ELF-1 (cell line): Measurements from ENCODE around the gene IL27RA.

Experiments used
- DNase-seq: peaks from one replicate; pipeline ENCODE4 v3.0.0-alpha.2; 2016; ENCODE audit warnings: low read depth, low spot score

Gene IL27RA

DNA sequence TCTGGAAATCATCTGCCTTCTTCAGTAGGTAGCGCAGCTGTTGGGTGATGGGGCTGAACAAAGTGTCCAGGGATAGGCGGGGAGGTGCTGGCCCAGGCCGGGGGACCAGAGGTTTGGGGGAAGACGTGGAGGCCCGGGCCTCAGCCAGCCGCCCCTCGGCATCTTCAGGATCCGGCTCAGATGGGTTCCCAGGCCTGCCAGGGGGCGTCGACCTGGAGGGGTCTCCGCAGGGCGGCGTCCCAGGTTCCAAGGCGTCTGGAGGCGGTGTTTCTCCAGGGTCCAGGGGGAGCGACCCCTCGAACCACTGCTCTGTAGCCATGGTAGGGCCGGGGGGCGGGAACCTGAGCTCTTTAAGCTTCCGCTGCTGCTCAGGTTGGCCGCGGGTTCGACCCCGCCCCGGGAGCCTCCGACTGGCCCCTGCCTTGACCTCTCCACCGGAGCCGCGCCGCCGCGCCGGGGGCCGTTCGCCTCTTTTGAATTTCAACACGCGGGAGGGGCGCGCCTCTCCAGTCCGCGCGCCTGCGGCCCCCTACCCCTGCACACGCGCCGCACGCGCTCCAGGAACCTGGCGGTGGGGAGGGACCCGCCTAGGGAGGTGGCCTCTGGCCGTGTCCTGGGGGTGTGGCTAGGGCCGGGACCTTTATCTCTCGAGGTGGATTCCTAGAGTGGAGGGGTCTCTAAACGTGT lies 53.9 kb downstream of the IL27RA start, which contains the start of gene C19orf67:
Gene C19orf67 (minus strand): TSS at position 475 of the 687 bp plus-strand sequence. CDS start 156 bp downstream, at position 319.
- peak; percentile 40 for DNase-seq

DNA sequence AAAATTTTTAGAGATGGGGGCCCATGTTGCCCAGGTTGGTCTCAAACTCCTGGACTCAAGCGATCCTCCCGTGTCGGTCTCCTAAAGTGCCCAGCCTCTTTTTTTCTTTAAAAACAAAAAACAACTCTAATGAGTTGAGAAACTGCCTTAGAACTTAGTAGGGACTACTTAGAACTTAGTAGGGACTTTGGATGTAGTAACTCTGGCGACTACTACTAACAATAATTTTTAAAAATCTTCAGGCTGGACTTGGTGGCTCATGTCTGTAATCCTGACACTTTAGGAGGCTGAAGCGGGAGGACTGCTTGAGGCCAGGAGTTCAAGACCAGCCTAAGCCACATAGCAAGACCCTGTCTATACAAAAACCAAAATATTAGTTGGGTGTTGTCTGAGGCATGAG lies 54.5 kb downstream of the IL27RA start:
- DNase-seq, result no peak

GRCh38 chr19:14088634-14089411 lies 57.3 kb downstream of the IL27RA start:
- DNase-seq, result no peak

GRCh38 chr19:14089412-14089661 lies 57.8 kb downstream of the IL27RA start:
- DNase-seq, result no peak

- peak; percentile 40 for DNase-seq
These were observed 58.3 kb downstream of the IL27RA start for GRCh38 chr19:14089662-14090508.

DNA sequence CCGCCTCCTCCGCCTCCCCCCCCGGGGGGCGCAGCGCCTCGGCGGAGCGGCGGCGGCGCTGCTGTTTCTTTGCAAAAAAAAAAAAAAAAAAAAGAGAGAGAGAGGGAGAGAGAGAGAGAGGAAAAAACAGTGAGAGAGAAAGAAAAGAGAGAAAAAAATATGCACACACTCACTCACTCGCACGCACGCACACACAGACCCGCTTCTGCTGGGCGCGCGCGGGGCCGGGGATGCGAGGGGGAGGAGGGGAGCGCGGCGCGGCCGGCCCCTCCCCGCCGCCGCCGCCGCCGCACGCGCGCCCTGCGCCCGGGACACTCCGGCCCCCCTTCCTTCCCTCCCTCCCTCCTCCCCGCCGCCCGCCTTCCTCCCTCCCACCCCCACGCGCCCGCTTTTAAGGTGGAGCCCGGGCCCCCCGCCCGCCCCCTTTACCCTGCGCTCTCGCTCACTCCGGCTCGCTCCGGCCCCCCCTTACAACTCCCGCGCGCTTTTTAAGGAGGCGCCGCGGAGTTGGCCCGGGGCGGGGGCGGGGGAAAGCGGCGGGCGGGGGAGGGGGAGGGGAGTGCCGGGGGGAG lies 59.0 kb downstream of the IL27RA start, which contains the start of gene SAMD1:
Gene SAMD1 (minus strand): TSS at position 243 of the 572 bp plus-strand sequence.
- no peak for DNase-seq

GRCh38 chr19:14091081-14091812 lies 59.7 kb downstream of the IL27RA start:
- DNase-seq, result peak; percentile 64

DNA sequence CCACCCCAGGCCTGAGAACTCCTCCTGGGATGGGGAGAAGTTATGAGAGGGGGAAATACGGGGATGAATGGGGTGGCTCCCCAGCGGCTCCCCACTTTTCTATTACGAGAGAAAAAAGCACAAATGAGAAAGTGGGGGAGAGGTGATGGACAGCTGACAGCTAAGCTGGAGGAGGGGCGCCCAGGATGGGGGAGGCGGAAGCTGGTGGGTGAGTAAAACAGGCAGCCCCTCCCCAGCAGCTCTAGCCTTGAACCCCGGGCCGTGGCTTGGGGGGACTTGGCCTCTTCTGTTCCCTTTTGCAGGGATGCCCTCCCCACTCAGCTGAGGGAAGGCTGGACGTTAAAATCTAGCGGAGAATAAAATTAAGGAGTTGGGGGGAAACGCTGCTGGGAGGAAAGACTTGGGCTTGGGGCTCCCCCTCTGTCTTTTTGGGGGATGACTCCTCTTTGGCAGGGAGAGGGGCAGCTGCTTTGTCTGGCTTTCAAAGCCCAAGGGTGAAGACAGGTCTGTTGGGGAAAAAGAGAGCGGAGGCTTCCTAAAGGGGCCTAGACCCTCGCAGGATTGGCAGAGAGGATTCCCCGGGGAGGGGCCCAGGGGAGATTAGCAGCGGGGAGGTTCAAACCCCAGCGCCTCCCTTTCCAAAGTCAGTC lies 60.4 kb downstream of the IL27RA start:
- peak; percentile 30 for DNase-seq

GRCh38 chr19:14093117-14093823 lies 61.7 kb downstream of the IL27RA start:
- no peak for DNase-seq

DNA sequence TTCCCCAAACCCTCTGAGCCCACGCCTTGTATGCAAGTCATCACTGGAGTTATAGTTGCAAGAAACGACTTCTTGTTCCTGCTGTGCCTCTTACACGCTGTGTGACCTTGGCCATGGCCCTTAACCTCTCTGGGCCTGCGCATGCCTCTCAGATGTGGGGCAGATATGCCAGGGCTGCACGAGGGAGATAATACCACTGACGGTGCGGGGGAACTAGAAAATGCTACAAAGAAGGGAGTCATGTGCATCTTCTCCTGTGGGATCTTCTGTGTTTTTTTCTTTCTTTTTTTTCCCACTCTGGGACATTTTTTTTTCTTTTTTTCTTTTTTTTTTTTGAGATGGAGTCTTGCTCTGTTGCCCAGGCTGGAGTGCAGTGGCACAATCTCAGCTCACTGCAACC lies 63.3 kb downstream of the IL27RA start:
- no peak for DNase-seq

GRCh38 chr19:14096272-14096992 lies 64.9 kb downstream of the IL27RA start:
- no peak for DNase-seq

DNA sequence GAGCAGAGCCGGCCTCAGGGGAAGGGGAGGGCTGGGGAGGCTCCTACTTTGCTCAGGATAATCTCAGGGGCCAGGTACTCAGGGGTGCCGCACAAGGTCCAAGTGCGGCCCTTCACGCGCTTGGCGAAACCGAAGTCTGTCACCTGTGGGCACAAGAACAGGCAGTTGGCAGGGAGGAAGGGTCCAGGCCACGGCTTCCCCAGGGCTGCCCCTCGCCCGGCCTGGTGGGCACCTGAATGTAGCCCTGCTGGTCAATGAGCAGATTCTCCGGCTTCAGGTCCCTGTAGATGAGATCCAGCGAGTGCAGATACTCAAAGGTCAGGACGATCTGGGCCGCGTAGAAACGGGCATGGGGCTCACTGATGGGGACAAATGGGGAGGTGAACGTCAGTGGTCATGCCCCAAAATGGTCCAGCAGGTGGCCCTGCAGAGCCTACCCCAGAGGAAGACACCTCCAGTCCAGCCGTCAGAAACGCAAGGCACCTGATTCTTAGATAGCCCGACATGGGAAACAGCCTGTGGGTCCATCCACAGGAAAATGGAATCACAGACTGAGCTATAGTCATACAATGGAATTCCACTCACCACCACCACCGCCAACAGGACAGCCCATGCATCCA lies 66.1 kb downstream of the IL27RA start:
- DNase-seq, result no peak

DNA sequence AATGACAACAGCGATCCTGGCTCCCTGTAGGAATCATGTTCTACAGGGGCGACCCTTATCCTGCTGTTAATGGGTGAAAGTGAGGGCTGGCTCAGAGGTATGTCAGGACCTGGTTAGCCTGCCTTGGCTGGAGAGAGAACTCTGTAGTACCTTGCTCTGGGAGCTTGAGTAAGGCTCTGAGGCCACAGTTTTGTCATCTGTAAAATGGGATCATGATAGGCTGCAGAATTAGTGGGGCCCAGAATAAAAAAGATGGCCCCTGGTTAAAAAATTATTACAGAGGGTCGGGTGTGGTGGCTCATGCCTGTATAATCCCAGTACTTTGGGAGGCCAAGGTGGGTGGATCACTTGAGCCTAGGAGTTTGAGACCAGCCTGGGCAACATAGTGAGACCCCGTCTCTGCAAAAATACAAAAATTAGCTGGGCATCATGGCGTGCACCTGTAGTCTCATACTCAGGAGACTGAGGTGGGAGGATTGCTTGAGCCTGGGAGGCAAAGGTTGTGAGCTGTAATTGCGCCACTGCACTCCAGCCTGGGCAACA lies 69.5 kb downstream of the IL27RA start:
- no peak for DNase-seq

DNA sequence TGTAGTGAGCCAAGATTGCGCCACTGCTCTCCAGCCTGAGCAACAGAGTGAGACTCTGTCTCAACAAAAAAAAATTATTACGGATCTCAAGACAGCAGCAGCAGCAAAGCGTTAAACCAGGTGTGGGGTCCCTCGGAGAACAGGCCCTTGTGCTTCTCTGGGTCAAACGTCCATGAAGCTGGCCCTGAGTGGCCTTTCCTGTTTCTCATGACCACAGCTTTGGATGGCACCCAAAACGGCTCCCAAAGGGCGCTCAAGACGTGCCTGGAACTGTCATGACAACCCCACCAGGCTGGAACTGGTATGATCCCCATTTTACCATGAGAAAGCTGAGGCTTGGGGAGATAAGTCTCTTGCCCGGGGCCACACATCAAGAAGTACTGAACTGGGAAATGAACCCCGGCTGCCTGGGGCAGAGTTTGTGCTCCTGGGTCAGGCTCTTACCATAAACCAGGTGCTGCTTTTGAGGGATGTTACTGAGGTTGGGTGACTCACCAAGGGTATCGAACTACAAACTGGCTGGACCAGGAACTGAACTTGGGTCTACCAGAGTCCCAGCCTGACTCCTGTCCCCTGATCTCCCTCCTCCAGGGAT lies 70.6 kb downstream of the IL27RA start:
- DNase-seq, result no peak

- no peak for DNase-seq
These were observed 71.2 kb downstream of the IL27RA start for GRCh38 chr19:14102756-14103155.
